ENCODE measurements around the gene HADHB.

DNA sequence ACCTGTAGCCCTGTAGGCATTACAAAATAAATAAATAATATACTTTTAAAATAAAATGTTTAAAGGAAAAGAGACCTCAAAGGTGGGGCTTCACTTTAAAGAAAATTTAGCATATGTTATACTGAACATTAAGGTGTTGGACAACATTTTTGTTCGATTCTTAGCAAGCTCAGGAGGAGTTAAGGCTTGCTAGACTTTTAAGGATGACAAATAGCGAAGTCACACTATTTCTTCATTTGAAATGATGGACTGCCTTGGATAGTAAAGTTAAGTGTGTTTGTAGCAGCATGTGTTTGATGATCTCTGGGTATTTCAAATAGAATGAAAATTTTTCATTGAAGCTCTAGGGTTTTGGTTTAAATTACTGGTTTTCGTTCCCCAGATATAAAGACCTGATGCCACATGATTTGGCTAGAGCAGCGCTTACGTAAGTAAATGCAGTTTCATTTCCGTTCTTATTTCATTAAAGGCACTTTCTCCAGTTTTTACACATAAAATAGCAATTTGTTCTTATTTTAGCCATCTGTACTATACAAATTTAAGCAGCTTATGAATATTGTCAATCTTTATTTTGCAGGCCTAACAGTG lies 24.9 kb downstream of the HADHB start:
- TF ChIP-seq, protein P1, sequence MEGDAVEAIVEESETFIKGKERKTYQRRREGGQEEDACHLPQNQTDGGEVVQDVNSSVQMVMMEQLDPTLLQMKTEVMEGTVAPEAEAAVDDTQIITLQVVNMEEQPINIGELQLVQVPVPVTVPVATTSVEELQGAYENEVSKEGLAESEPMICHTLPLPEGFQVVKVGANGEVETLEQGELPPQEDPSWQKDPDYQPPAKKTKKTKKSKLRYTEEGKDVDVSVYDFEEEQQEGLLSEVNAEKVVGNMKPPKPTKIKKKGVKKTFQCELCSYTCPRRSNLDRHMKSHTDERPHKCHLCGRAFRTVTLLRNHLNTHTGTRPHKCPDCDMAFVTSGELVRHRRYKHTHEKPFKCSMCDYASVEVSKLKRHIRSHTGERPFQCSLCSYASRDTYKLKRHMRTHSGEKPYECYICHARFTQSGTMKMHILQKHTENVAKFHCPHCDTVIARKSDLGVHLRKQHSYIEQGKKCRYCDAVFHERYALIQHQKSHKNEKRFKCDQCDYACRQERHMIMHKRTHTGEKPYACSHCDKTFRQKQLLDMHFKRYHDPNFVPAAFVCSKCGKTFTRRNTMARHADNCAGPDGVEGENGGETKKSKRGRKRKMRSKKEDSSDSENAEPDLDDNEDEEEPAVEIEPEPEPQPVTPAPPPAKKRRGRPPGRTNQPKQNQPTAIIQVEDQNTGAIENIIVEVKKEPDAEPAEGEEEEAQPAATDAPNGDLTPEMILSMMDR (IDR thresholded peaks at IDR 0.05; ENCODE audit: poor library complexity): no peak
- TF ChIP-seq EZH2 (IDR thresholded peaks at IDR 0.05; ENCODE audit: borderline replicate concordance) (no peak), EZH2phosphoT487 (IDR thresholded peaks at IDR 0.05; ENCODE audit: low read depth, severe bottlenecking, unreplicated experiment) (no peak)
